Activated CD8-positive, alpha-beta T cell treated with anti-CD3 and anti-CD28 coated beads for 36 hours (primary cell): ENCODE measurements around the gene MPEG1. TPM values are rescaled to one million over a fixed set of nuclear protein-coding genes. Genes with fewer than 3 reads are reported as not detected.

ENCODE experiments used
- ATAC-seq: fragments of 200-7000 bp; cut with Tn5 transposase; one replicate; pipeline ENCODE4 v1.10.0; 2021; ENCODE audit warnings: mild to moderate bottlenecking, moderate library complexity
- CTCF ChIA-PET: fragments of 350-600 bp; sonication (Branson Sonifier 250); formaldehyde crosslinking; loops from one replicate; lab custom pipeline; 2021; ENCODE audit warnings: antibody characterized with exemption; lab: Charles Lee
- POLR2A ChIA-PET: fragments of 350-600 bp; sonication (Branson Sonifier 250); formaldehyde crosslinking; loops from one replicate; lab custom pipeline; 2021; ENCODE audit warnings: antibody characterized with exemption; lab: Charles Lee
- DNase-seq: peaks from one replicate; pipeline ENCODE4 v3.0.0-alpha.2; 2020
- H3K27ac Mint-ChIP-seq: one replicate; pipeline ENCODE4 v1.8.0; 2021; ENCODE audit warnings: mild to moderate bottlenecking, mixed read lengths
- H3K27me3 Mint-ChIP-seq: one replicate; pipeline ENCODE4 v1.8.0; 2021; ENCODE audit warnings: mixed read lengths
- H3K36me3 Mint-ChIP-seq: one replicate; pipeline ENCODE4 v1.8.0; 2021; ENCODE audit warnings: low read depth, mixed read lengths
- H3K4me1 Mint-ChIP-seq: one replicate; pipeline ENCODE4 v1.8.0; 2021; ENCODE audit warnings: low read depth, mixed read lengths
- H3K4me3 Mint-ChIP-seq: one replicate; pipeline ENCODE4 v1.8.0; 2021; ENCODE audit warnings: mild to moderate bottlenecking, moderate library complexity, mixed read lengths
- H3K9me3 Mint-ChIP-seq: one replicate; pipeline ENCODE4 v1.8.0; 2021; ENCODE audit warnings: mixed read lengths
- CTCF ChIP-seq: fragments of 200-600 bp; IDR thresholded peaks from one replicate; pipeline ENCODE4 v1.8.0; 2022; ENCODE audit warnings: antibody characterized with exemption, mild to moderate bottlenecking
- intact Hi-C: fragments of 100-400 bp; cut with micrococcal nuclease; formaldehyde crosslinking; loops from one replicate; pipeline ENCODE4 v1.10.0; 2022
- total RNA-seq, 2 experiments: library from RNA; stranded (reverse); gene quantifications; one replicate each; pipeline ENCODE4 v1.2.3, GENCODE V29; 2021

Gene MPEG1
- total RNA-seq, 2 experiments from 2014 or later = not detected

DNA sequence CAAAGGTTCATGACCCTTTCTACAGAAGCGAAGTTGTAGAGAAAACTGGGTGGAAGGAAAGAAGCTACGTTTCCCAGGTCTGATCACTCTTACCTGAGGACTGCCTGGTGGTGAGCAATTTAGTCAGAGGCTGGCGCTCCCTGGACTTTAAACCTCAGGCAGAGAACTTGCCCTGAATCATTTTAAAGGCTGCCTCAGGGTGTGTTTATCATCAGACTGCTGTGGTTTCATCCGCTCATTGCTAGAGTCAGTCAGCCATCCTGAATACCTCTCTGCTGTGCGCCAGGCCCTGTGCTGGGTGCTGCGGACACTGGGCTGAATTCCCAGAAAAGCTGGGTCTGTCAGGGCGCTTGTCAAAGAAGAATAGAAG lies 38.1 kb downstream of the MPEG1 start:
- H3K36me3 Mint-ChIP-seq = no peaks in the 10 kb centered on the region
- H3K9me3 Mint-ChIP-seq = peaks cover 4% of the 10 kb centered on the region
- intact Hi-C loops = loop anchor here (5.0 kb wide), 1 partner anchor 113 kb away; no protein-coding TSS in a partner anchor
- H3K27ac Mint-ChIP-seq = no peak overlapping the region
- ATAC-seq (no peak), DNase-seq (no peak)
- H3K27me3 Mint-ChIP-seq = peaks cover 13% of the 10 kb centered on the region
- no peak for TF ChIP-seq CTCF
- peaks cover 9% of the 10 kb centered on the region for H3K4me1 Mint-ChIP-seq
- ChIA-PET CTCF (interaction anchor here (0.6 to 9.9 kb wide), 9 partner anchors 10 to 255 kb away, joined by 3 to 180 read pairs (median 6); partner anchors contain the start of gene FAM111A), POLR2A (interaction anchor here (1.0 to 1.5 kb wide), 3 partner anchors 11 to 19 kb away, joined by 3 to 7 read pairs (median 5); no protein-coding TSS in a partner anchor)
- no peak overlapping the region for H3K4me3 Mint-ChIP-seq

GRCh38 chr11:59173964-59174663 lies 38.6 kb downstream of the MPEG1 start:
- no peak for ATAC-seq
- no peak for DNase-seq
- H3K9me3 Mint-ChIP-seq = no peaks in the 10 kb centered on the region
- no peak overlapping the region for H3K4me3 Mint-ChIP-seq
- POLR2A ChIA-PET = interaction anchor here (1.0 to 1.5 kb wide), 3 partner anchors 12 to 21 kb away, joined by 3 to 5 read pairs (median 3); no protein-coding TSS in a partner anchor
- H3K4me1 Mint-ChIP-seq = peaks cover 9% of the 10 kb centered on the region
- no peaks in the 10 kb centered on the region for H3K36me3 Mint-ChIP-seq
- intact Hi-C loops = loop anchor here (5.0 kb wide), 1 partner anchor 113 kb away; no protein-coding TSS in a partner anchor
- CTCF ChIA-PET = interaction anchor here (0.6 to 9.9 kb wide), 6 partner anchors 11 to 256 kb away, joined by 3 to 180 read pairs (median 8); no protein-coding TSS in a partner anchor
- peaks cover 13% of the 10 kb centered on the region for H3K27me3 Mint-ChIP-seq
- TF ChIP-seq CTCF = no peak
- no peak overlapping the region for H3K27ac Mint-ChIP-seq

- no peaks in the 10 kb centered on the region for H3K9me3 Mint-ChIP-seq
- CTCF ChIA-PET = interaction anchor here (1.5 to 9.9 kb wide), 7 partner anchors 12 to 257 kb away, joined by 3 to 180 read pairs (median 24); no protein-coding TSS in a partner anchor
- no peak overlapping the region for H3K27ac Mint-ChIP-seq
- no peak for TF ChIP-seq CTCF
- DNase-seq (no peak), ATAC-seq (no peak)
- H3K27me3 Mint-ChIP-seq = peaks cover 13% of the 10 kb centered on the region
- POLR2A ChIA-PET = interaction anchor here (1.3 kb wide), 1 partner anchor 21 kb away, joined by 3 read pairs; no protein-coding TSS in a partner anchor
- H3K4me1 Mint-ChIP-seq = peaks cover 9% of the 10 kb centered on the region
- H3K36me3 Mint-ChIP-seq = no peaks in the 10 kb centered on the region
- H3K4me3 Mint-ChIP-seq = peak overlapping the region; percentile 72
- intact Hi-C loops = loop anchor here (5.0 kb wide), 1 partner anchor 114 kb away; no protein-coding TSS in a partner anchor
These were observed 39.4 kb downstream of the MPEG1 start for GRCh38 chr11:59173080-59173963.

GRCh38 chr11:59172345-59173079 lies 40.2 kb downstream of the MPEG1 start:
- Mint-ChIP-seq H3K27me3 (peaks cover 13% of the 10 kb centered on the region), H3K4me3 (peak overlapping the region; percentile 72), H3K4me1 (peaks cover 9% of the 10 kb centered on the region), H3K9me3 (no peaks in the 10 kb centered on the region), H3K27ac (no peak overlapping the region), H3K36me3 (no peaks in the 10 kb centered on the region)
- TF ChIP-seq CTCF = no peak
- CTCF ChIA-PET = interaction anchor here (0.6 to 9.9 kb wide), 26 partner anchors 9 to 365 kb away, joined by 3 to 180 read pairs (median 8); partner anchors contain the start of genes FAM111A and OR5A1
- intact Hi-C loops = loop anchor here (5.0 kb wide), 1 partner anchor 115 kb away; no protein-coding TSS in a partner anchor
- ATAC-seq (peak; percentile 19), DNase-seq (peak; percentile 24)
- POLR2A ChIA-PET = interaction anchor here (1.1 to 1.3 kb wide), 2 partner anchors 22 to 26 kb away, joined by 3 read pairs; no protein-coding TSS in a partner anchor
